Lower leg skin (tissue), 4 donors: ENCODE measurements around the gene ADAMTSL1. TPM values are rescaled to one million over a fixed set of nuclear protein-coding genes. Genes with fewer than 3 reads are reported as not detected.

ENCODE experiments used
- DNase-seq, 2 donors: peaks; one replicate each; pipeline ENCODE4 v3.0.0-alpha.2; 2019; ENCODE audit warnings: low spot score in 2 of 2
- H3K4me3 ChIP-seq: fragments of 200-600 bp; sonication (generic); 2 replicates; pipeline ENCODE4 v1.5.1; 2017; ENCODE audit warnings: mild to moderate bottlenecking, low read depth; ENCODE audit not compliant: poor library complexity, severe bottlenecking
- CTCF ChIP-seq, 3 donors: fragments of 450-650 bp; IDR thresholded peaks; one replicate each; pipeline ENCODE4 v1.5.1; 2016; ENCODE audit warnings: antibody characterized with exemption in 3 of 3, mild to moderate bottlenecking in 3 of 3, moderate library complexity in 2 of 3
- POLR2A ChIP-seq, 2 donors: fragments of 450-650 bp; IDR thresholded peaks; one replicate each; pipeline ENCODE4 v1.6.1; 2016 to 2017; ENCODE audit warnings: antibody characterized with exemption in 2 of 2, mild to moderate bottlenecking in 1 of 2, moderate library complexity in 1 of 2
- WGBS, 2 donors: methylation state at CpG; one replicate each; pipeline ENCODE4 v1.1.5; 2018; 5-methylcytosine and 5-hydroxymethylcytosine counted together
- intact Hi-C: fragments of 100-400 bp; cut with DNase I; formaldehyde crosslinking; loops from one replicate; pipeline ENCODE4 v1.15.0; 2023; ENCODE audit warnings: low total_unique reads
- total RNA-seq, 4 donors: library from RNA; depleted of rRNA; stranded (reverse); fragments of >200 nt; gene quantifications; one replicate each; pipeline ENCODE4 v1.1.0, GENCODE V29; 2016

Gene ADAMTSL1
- total RNA-seq, 4 donors from 2014 or later = 1.2 to 3.6 (median 1.9) TPM

DNA sequence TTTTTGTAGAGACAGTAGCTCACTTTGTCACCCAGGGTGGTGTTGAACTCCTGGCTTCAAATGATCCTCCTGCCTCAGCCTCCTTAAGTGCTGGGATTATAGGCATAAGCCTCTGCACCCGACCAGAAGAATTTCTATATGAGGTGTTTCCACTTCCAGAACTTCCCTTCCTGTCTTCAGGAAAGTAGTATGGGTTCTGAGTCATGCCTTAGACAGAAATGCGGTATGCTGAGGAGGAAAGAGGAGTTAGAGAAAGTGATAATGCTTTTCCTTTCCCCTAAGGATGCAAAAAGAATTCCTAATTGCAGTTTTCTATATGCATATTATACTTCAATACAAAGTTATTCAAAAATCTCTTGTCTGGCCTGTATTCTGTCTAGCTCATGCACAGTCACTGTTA lies 16.4 kb upstream of the ADAMTSL1 start:
- no peak for DNase-seq
- intact Hi-C loops = no loop called here
- WGBS, 2 donors = 80 to 89% methylated on average over 2 of the region's 2 CpGs
- TF ChIP-seq POLR2A (IDR thresholded peaks at IDR 0.05) (no peak), CTCF (IDR thresholded peaks at IDR 0.05) (no peak)
- H3K4me3 ChIP-seq = no peak overlapping the region

GRCh38 chr9:18459962-18460584 lies 13.9 kb upstream of the ADAMTSL1 start:
- intact Hi-C loops = no loop called here
- 28 to 29% methylated on average over 7 of the region's 7 CpGs for WGBS, 2 donors
- TF ChIP-seq POLR2A (IDR thresholded peaks at IDR 0.05) (no peak), CTCF (IDR thresholded peaks at IDR 0.05) (no peak)
- peak in 1 of 2 donors; percentile 34 for DNase-seq
- H3K4me3 ChIP-seq = no peak overlapping the region

- no peak for TF ChIP-seq POLR2A (IDR thresholded peaks at IDR 0.05)
- TF ChIP-seq CTCF (IDR thresholded peaks at IDR 0.05) = no peak
- DNase-seq = no peak
- intact Hi-C loops = no loop called here
- H3K4me3 ChIP-seq = no peak overlapping the region
- 55 to 76% methylated on average over 4 of the region's 4 CpGs for WGBS, 2 donors
Observed at GRCh38 chr9:18461496-18461895, 12.5 kb upstream of the ADAMTSL1 start.

GRCh38 chr9:18463991-18464390 lies 10.0 kb upstream of the ADAMTSL1 start:
- intact Hi-C loops = no loop called here
- H3K4me3 ChIP-seq = no peak overlapping the region
- no peak for DNase-seq
- TF ChIP-seq POLR2A (IDR thresholded peaks at IDR 0.05) (no peak), CTCF (IDR thresholded peaks at IDR 0.05) (no peak)

DNA sequence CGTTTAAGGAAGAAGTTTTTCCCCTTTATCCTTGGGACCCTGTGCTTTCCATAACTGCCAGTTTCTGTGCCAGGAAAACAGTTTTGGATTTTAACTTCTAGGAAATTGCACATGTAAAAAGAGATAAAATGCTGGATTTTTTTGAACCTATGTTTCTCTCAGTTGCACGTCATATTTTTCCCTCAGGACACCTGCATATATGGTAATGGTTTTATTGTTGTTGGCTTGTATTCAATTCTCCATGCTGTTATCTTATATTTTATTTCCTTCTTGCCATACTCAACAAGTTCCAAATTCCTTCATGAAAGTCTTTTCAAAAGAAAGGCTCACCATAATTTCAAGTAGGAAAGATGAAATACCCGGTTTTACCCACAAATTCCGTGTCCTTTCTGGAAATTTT lies 7.9 kb upstream of the ADAMTSL1 start:
- H3K4me3 ChIP-seq = no peak overlapping the region
- no peak for TF ChIP-seq CTCF (IDR thresholded peaks at IDR 0.05)
- TF ChIP-seq POLR2A (IDR thresholded peaks at IDR 0.05) = no peak
- no peak for DNase-seq
- intact Hi-C loops = no loop called here
- 62 to 68% methylated on average over 4 of the region's 4 CpGs for WGBS, 2 donors

DNA sequence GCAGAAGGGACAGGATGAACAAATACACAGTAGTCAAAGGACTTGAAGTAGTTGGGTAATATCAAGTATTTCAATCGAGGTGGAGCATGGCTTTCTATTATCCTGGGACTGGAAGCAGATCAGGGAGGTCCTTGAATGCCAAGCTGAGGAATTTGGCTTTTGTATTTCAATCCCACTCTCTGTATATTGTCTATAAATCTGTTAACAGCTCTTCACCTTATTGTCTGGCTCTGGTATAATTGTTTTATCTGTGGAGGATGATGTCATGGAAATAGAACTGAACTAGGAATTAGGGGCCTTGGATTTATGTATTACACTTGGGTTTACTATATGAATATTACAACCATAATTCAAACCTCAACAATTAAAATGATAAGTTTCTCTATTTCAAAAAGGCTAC lies 6.3 kb upstream of the ADAMTSL1 start:
- no peak for DNase-seq
- intact Hi-C loops = no loop called here
- H3K4me3 ChIP-seq = no peak overlapping the region
- WGBS, 2 donors = 46 to 64% methylated on average over 1 of the region's 1 CpG
- no peak for TF ChIP-seq POLR2A (IDR thresholded peaks at IDR 0.05)
- TF ChIP-seq CTCF (IDR thresholded peaks at IDR 0.05) = no peak
